Neural cell (in vitro differentiated cells): ENCODE results near the gene PDIA4. TPM values are rescaled to one million over a fixed set of nuclear protein-coding genes. Genes with fewer than 3 reads are reported as not detected.

ENCODE experiments used
- H2AFZ ChIP-seq: fragments of 200-600, 300-800 bp; sonication (generic), shearing (Covaris generic); 2 replicates; pipeline ENCODE4 v1.6.0; 2014; ENCODE audit warnings: low read depth, mild to moderate bottlenecking, antibody characterized with exemption, low read length, moderate library complexity
- H3F3A ChIP-seq: fragments of 200-600 bp; shearing (Covaris generic); 2 replicates; pipeline ENCODE4 v1.6.1; 2016; ENCODE audit warnings: mild to moderate bottlenecking, moderate library complexity, mixed read lengths, antibody characterized with exemption, low read length; ENCODE audit not compliant: insufficient read depth, poor library complexity, severe bottlenecking
- H3K27ac ChIP-seq: fragments of 200-600, 300-800 bp; sonication (generic), shearing (Covaris generic); 2 replicates; pipeline ENCODE4 v1.5.1; 2014; ENCODE audit warnings: mild to moderate bottlenecking, low read length, moderate library complexity
- H3K27me3 ChIP-seq: fragments of 300-800, 200-600 bp; sonication (generic), shearing (Covaris generic); 2 replicates; pipeline ENCODE4 v1.6.0; 2014; ENCODE audit warnings: mild to moderate bottlenecking, low read depth, low read length, moderate library complexity; ENCODE audit not compliant: insufficient read depth
- H3K36me3 ChIP-seq: fragments of 300-800, 200-600 bp; sonication (generic), shearing (Covaris generic); 2 replicates; pipeline ENCODE4 v1.5.1; 2014; ENCODE audit warnings: mild to moderate bottlenecking, antibody characterized with exemption, low read length, moderate library complexity; ENCODE audit not compliant: insufficient read depth
- H3K4me2 ChIP-seq: fragments of 300-800, 200-600 bp; sonication (generic), shearing (Covaris generic); 2 replicates; pipeline ENCODE4 v1.6.0; 2014; ENCODE audit warnings: mild to moderate bottlenecking, low read length
- H3K4me3 ChIP-seq: fragments of 300-800, 200-600 bp; sonication (generic), shearing (Covaris generic); 2 replicates; pipeline ENCODE4 v1.5.1; 2014; ENCODE audit warnings: mild to moderate bottlenecking, low read length, moderate library complexity
- H3K79me2 ChIP-seq: fragments of 200-600 bp; shearing (Covaris generic); replicated peaks from 2 replicates; pipeline ENCODE4 v1.6.0; 2014; ENCODE audit warnings: mild to moderate bottlenecking, low read length, moderate library complexity; ENCODE audit not compliant: insufficient read depth
- H3K9ac ChIP-seq: fragments of 300-800, 200-600 bp; sonication (generic), shearing (Covaris generic); 2 replicates; pipeline ENCODE4 v1.6.1; 2016; ENCODE audit warnings: mild to moderate bottlenecking, low read length, mixed read lengths
- H3K9me2 ChIP-seq: fragments of 200-600 bp; shearing (Covaris generic); 2 replicates; pipeline ENCODE4 v1.6.1; 2016; ENCODE audit warnings: mild to moderate bottlenecking, low read length, mixed read lengths; ENCODE audit not compliant: insufficient read depth
- H3K9me3 ChIP-seq: fragments of 200-600, 300-800 bp; sonication (generic), shearing (Covaris generic); 2 replicates; pipeline ENCODE4 v1.6.1; 2016; ENCODE audit warnings: mild to moderate bottlenecking, mixed run types, low read length, moderate library complexity, mixed read lengths
- H4K20me1 ChIP-seq: fragments of 200-600 bp; shearing (Covaris generic); 2 replicates; pipeline ENCODE4 v1.6.1; 2016; ENCODE audit warnings: mild to moderate bottlenecking, mixed run types; ENCODE audit not compliant: insufficient read depth
- EP300 ChIP-seq: fragments of 450-650 bp; conservative IDR thresholded peaks from 2 replicates; pipeline ENCODE4 v1.6.1; 2014; ENCODE audit warnings: antibody characterized with exemption, mild to moderate bottlenecking, moderate library complexity; ENCODE audit not compliant: poor library complexity, severe bottlenecking
- EZH2 ChIP-seq: fragments of 200-600, 300-800 bp; shearing (Covaris generic), sonication (generic); IDR thresholded peaks from 2 replicates; pipeline ENCODE4 v1.6.1; 2014; ENCODE audit warnings: antibody characterized with exemption, low read length, borderline replicate concordance, mild to moderate bottlenecking; ENCODE audit not compliant: insufficient read depth, poor library complexity, severe bottlenecking
- MXI1 ChIP-seq: fragments of 450-650 bp; conservative IDR thresholded peaks from 2 replicates; pipeline ENCODE4 v1.6.1; 2014; ENCODE audit warnings: antibody characterized with exemption, mild to moderate bottlenecking; ENCODE audit not compliant: poor library complexity, severe bottlenecking
- POLR2AphosphoS5 ChIP-seq: IDR thresholded peaks from 2 replicates; pipeline ENCODE4 v1.6.1; 2012
- RAD21 ChIP-seq: fragments of 450-650 bp; conservative IDR thresholded peaks from 2 replicates; pipeline ENCODE4 v1.6.1; 2014; ENCODE audit warnings: antibody characterized with exemption, mild to moderate bottlenecking, moderate library complexity
- SMC3 ChIP-seq: fragments of 450-650 bp; conservative IDR thresholded peaks from 2 replicates; pipeline ENCODE4 v1.6.1; 2014; ENCODE audit warnings: antibody characterized with exemption, mild to moderate bottlenecking, moderate library complexity; ENCODE audit not compliant: poor library complexity
- TAF1 ChIP-seq: IDR thresholded peaks from 2 replicates; pipeline ENCODE4 v1.6.1; 2012; ENCODE audit warnings: low read depth
- polyA plus RNA-seq: library from polyadenylated mRNA; depleted of rRNA; stranded (reverse); fragments of >200 nt; gene quantifications from 2 replicates; pipeline ENCODE4 v1.2.3, GENCODE V29; 2014
- small RNA-seq, 3 experiments: library from RNA; depleted of rRNA; stranded (forward); fragments of <200 nt; gene quantifications; one replicate each; pipeline ENCODE3, GENCODE V24; 2012
- TF ChIP-seq, protein P1 (sequence below): IDR thresholded peaks from 2 replicates; pipeline ENCODE4 v1.6.1; 2012; ENCODE audit warnings: borderline replicate concordance
- TF ChIP-seq, protein P2 (sequence below): fragments of 450-650 bp; IDR thresholded peaks from 2 replicates; pipeline ENCODE4 v1.5.1; 2014; ENCODE audit warnings: antibody characterized with exemption, mild to moderate bottlenecking, moderate library complexity; ENCODE audit not compliant: poor library complexity, severe bottlenecking

PDIA4 gene
- polyA plus RNA-seq, 1 donor from 2014 or later = 41.8 TPM

DNA sequence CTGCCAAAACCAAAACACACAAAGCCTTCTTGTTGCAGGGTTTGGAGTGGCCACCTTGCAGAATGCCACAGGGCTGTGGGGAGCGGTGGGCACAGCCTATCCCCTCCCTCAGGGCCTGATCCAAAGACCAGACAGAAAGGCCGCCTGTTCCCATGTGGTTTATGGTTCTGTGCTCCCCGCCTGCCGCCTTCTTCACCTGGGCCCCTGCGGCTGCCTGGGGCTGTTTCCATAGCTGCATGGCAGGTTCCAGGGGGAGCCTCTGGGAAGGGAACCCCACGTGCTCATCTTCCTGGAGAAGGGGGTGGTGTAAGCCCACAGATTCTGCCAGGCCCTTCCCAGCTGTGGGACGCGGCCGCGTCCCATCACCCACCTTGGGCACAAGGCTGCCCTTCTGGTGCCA lies 73.5 kb downstream of the PDIA4 start:
- Histone ChIP-seq H3K9me2 (no peaks in the 10 kb centered on the region), H3K36me3 (no peaks in the 10 kb centered on the region), H3K9ac (no peak overlapping the region), H3K27ac (no peak overlapping the region), H3K4me2 (no peak overlapping the region), H3F3A (no peaks in the 10 kb centered on the region), H3K4me3 (no peak overlapping the region), H4K20me1 (no peaks in the 10 kb centered on the region), H3K9me3 (no peaks in the 10 kb centered on the region), H3K79me2 (no peaks in the 10 kb centered on the region), H2AFZ (no peak overlapping the region), H3K27me3 (no peaks in the 10 kb centered on the region)
- TF ChIP-seq, protein P1, sequence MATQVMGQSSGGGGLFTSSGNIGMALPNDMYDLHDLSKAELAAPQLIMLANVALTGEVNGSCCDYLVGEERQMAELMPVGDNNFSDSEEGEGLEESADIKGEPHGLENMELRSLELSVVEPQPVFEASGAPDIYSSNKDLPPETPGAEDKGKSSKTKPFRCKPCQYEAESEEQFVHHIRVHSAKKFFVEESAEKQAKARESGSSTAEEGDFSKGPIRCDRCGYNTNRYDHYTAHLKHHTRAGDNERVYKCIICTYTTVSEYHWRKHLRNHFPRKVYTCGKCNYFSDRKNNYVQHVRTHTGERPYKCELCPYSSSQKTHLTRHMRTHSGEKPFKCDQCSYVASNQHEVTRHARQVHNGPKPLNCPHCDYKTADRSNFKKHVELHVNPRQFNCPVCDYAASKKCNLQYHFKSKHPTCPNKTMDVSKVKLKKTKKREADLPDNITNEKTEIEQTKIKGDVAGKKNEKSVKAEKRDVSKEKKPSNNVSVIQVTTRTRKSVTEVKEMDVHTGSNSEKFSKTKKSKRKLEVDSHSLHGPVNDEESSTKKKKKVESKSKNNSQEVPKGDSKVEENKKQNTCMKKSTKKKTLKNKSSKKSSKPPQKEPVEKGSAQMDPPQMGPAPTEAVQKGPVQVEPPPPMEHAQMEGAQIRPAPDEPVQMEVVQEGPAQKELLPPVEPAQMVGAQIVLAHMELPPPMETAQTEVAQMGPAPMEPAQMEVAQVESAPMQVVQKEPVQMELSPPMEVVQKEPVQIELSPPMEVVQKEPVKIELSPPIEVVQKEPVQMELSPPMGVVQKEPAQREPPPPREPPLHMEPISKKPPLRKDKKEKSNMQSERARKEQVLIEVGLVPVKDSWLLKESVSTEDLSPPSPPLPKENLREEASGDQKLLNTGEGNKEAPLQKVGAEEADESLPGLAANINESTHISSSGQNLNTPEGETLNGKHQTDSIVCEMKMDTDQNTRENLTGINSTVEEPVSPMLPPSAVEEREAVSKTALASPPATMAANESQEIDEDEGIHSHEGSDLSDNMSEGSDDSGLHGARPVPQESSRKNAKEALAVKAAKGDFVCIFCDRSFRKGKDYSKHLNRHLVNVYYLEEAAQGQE = no peak
- TF ChIP-seq, protein P2, sequence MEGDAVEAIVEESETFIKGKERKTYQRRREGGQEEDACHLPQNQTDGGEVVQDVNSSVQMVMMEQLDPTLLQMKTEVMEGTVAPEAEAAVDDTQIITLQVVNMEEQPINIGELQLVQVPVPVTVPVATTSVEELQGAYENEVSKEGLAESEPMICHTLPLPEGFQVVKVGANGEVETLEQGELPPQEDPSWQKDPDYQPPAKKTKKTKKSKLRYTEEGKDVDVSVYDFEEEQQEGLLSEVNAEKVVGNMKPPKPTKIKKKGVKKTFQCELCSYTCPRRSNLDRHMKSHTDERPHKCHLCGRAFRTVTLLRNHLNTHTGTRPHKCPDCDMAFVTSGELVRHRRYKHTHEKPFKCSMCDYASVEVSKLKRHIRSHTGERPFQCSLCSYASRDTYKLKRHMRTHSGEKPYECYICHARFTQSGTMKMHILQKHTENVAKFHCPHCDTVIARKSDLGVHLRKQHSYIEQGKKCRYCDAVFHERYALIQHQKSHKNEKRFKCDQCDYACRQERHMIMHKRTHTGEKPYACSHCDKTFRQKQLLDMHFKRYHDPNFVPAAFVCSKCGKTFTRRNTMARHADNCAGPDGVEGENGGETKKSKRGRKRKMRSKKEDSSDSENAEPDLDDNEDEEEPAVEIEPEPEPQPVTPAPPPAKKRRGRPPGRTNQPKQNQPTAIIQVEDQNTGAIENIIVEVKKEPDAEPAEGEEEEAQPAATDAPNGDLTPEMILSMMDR = no peak
- TF ChIP-seq EZH2 (no peak), EP300 (no peak), TAF1 (no peak), MXI1 (no peak), POLR2AphosphoS5 (no peak), SMC3 (no peak), RAD21 (no peak)

DNA sequence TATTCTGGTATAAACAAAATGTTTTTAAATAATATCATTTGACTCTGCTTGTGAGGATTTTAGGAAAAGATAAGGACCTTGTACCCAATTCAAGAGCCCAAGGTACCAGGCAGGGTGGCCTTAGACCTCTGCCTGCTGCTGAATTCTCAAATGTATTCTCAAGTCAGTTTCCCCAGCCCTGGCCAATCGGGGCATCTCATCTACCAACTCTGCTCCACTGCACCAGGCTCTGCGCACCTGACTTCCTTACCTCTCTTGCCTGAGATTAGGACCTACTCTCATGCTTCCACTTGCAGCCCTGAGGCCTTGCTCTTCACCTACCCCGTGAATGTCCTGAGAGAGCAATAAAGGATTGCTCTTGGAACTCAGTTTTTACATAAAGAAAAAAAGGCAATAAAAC lies 74.6 kb downstream of the PDIA4 start:
- no peaks in the 10 kb centered on the region for H3F3A ChIP-seq
- H2AFZ ChIP-seq = no peak overlapping the region
- H4K20me1 ChIP-seq = no peaks in the 10 kb centered on the region
- no peak overlapping the region for H3K4me3 ChIP-seq
- H3K27ac ChIP-seq = no peak overlapping the region
- no peak for TF ChIP-seq RAD21
- TF ChIP-seq TAF1 = no peak
- TF ChIP-seq, protein P2 = no peak
- TF ChIP-seq SMC3 = no peak
- TF ChIP-seq EP300 = no peak
- no peak for TF ChIP-seq MXI1
- no peak for TF ChIP-seq POLR2AphosphoS5
- TF ChIP-seq EZH2 = no peak
- no peaks in the 10 kb centered on the region for H3K27me3 ChIP-seq
- H3K9me2 ChIP-seq = no peaks in the 10 kb centered on the region
- H3K9ac ChIP-seq = no peak overlapping the region
- H3K4me2 ChIP-seq = no peak overlapping the region
- H3K9me3 ChIP-seq = no peaks in the 10 kb centered on the region
- no peaks in the 10 kb centered on the region for H3K79me2 ChIP-seq
- H3K36me3 ChIP-seq = no peaks in the 10 kb centered on the region

Small RNA genes within 50 kb of the gene (small RNA-seq; reads per million reads assigned to genes)
- gene COX6B1P1 (0 reads per million in 3 experiments), gene RNU6-650P (0 to 5.7 (median 0.03) reads per million in 3 experiments), gene RNY1 (12,769 to 23,512 (median 13,161) reads per million in 3 experiments), gene RNY3 (1,690 to 6,385 (median 5,820) reads per million in 3 experiments), gene RNY4 (98.0 to 271 (median 144) reads per million in 3 experiments)

Other genes starting within 250 kb of the PDIA4 start
- 67.2 and 67.6 TPM in 2 replicates for gene EZH2, start 144.2 kb downstream of the PDIA4 start, polyA plus RNA-seq
- 7.8 and 8.2 TPM in 2 replicates for gene ZNF786, start 62.2 kb upstream of the PDIA4 start, polyA plus RNA-seq
- gene ZNF425, start 97.8 kb upstream of the PDIA4 start, polyA plus RNA-seq = 5.1 and 6.8 TPM in 2 replicates
- gene ZNF398, start 118.9 kb upstream of the PDIA4 start, polyA plus RNA-seq = 8.6 and 13.2 TPM in 2 replicates
- 17.7 and 23.3 TPM in 2 replicates for gene ZNF282, start 167.0 kb upstream of the PDIA4 start, polyA plus RNA-seq
- 10.4 and 12.2 TPM in 2 replicates for gene ZNF212, start 211.1 kb upstream of the PDIA4 start, polyA plus RNA-seq
- 23.9 and 28.6 TPM in 2 replicates for gene ZNF783, start 233.7 kb upstream of the PDIA4 start, polyA plus RNA-seq